Measurements from ENCODE around the gene CENPU.

- TF ChIP-seq POLR2AphosphoS5 (IDR thresholded peaks at IDR 0.05) (no peak), CTCF (IDR thresholded peaks at IDR 0.05) (no peak), POLR2A (IDR thresholded peaks at IDR 0.05) (no peak)
Observed at GRCh38 chr4:184662236-184662635, 71.7 kb downstream of the CENPU start.
